Spinal cord (tissue), 10 donors: ENCODE results near the gene TLR10. TPM values are rescaled to one million over a fixed set of nuclear protein-coding genes. Genes with fewer than 3 reads are reported as not detected.
"Not testable (repeated sequence)": the region's sequence is repeated elsewhere in the genome, so short reads cannot be mapped to it uniquely, and the experiment has no call there.

Source experiments
- DNase-seq, 6 donors: peaks; one replicate each; pipeline versions ENCODE4 v3.0.0 to v3.0.0-alpha.2; 2013 to 2015; ENCODE audit warnings: low spot score in 6 of 6, low read depth in 4 of 6
- H3K27ac ChIP-seq: one replicate; pipeline ENCODE4 v1.5.1; 2013; ENCODE audit warnings: low read depth, low read length, control low read depth
- H3K27me3 ChIP-seq: one replicate; pipeline ENCODE4 v1.6.1; 2013; ENCODE audit warnings: low read length; ENCODE audit not compliant: control insufficient read depth, insufficient read depth
- H3K36me3 ChIP-seq: one replicate; pipeline ENCODE4 v1.6.1; 2013; ENCODE audit warnings: low read length; ENCODE audit not compliant: control insufficient read depth, insufficient read depth
- H3K4me1 ChIP-seq: one replicate; pipeline ENCODE4 v1.6.1; 2013; ENCODE audit warnings: low read length; ENCODE audit not compliant: control insufficient read depth, insufficient read depth
- H3K4me3 ChIP-seq: one replicate; pipeline ENCODE4 v1.5.1; 2013; ENCODE audit warnings: low read depth, low read length, control low read depth
- H3K9me3 ChIP-seq: one replicate; pipeline ENCODE4 v1.6.1; 2013; ENCODE audit warnings: low read length; ENCODE audit not compliant: control insufficient read depth, insufficient read depth
- WGBS: methylation state at CpG from one replicate; pipeline ENCODE4 v1.1.5; 2013; ENCODE audit warnings: missing lambda C conversion rate; ENCODE audit not compliant: insufficient coverage; 5-methylcytosine and 5-hydroxymethylcytosine counted together
- polyA plus RNA-seq, 2 donors: library from polyadenylated mRNA; unstranded; fragments of 120-200 nt; gene quantifications; one replicate each; pipeline ENCODE4 v1.2.1, GENCODE V29; 2013; ENCODE audit not compliant: insufficient read length in 2 of 2
- total RNA-seq, 2 donors: library from RNA; depleted of rRNA in 1 of 2; stranded (reverse); fragments of 120-200 nt in 1 of 2; fragments of >200 nt in 1 of 2; gene quantifications; one replicate each; pipeline versions ENCODE4 v1.2.3 to v1.2.4, GENCODE V29; 2013 to 2014
- donor health status: healthy.

The TLR10 gene
- total and polyA plus RNA-seq, 4 donors: 1.9 to 5.4 (median 3.7) TPM

- Histone ChIP-seq H3K27me3 (no peaks in the 10 kb centered on the region), H3K36me3 (no peaks in the 10 kb centered on the region), H3K9me3 (no peaks in the 10 kb centered on the region), H3K27ac (no peak overlapping the region), H3K4me3 (no peak overlapping the region), H3K4me1 (no peaks in the 10 kb centered on the region)
- 60% methylated on average over 1 of the region's 5 CpGs for WGBS
- DNase-seq: no peak
Observed at GRCh38 chr4:38818441-38818976, 35.7 kb upstream of the TLR10 start.

- no peaks in the 10 kb centered on the region for H3K9me3 ChIP-seq
- no peaks in the 10 kb centered on the region for H3K4me1 ChIP-seq
- whole genome bisulfite sequencing: 63% methylated on average over 2 of the region's 3 CpGs
- H3K36me3 ChIP-seq: no peaks in the 10 kb centered on the region
- no peak overlapping the region for H3K4me3 ChIP-seq
- no peak overlapping the region for H3K27ac ChIP-seq
- DNase-seq: peak in 1 of 6 donors; percentile 10
- no peaks in the 10 kb centered on the region for H3K27me3 ChIP-seq
Observed at GRCh38 chr4:38815885-38816782, 33.3 kb upstream of the TLR10 start.

GRCh38 chr4:38814386-38814785, 31.6 kb upstream of the TLR10 start:
- Histone ChIP-seq H3K27me3 (no peaks in the 10 kb centered on the region), H3K9me3 (no peaks in the 10 kb centered on the region), H3K36me3 (no peaks in the 10 kb centered on the region), H3K4me3 (no peak overlapping the region), H3K4me1 (no peaks in the 10 kb centered on the region), H3K27ac (no peak overlapping the region)
- WGBS: no CpG with 5 or more reads among the region's 3 CpGs
- no peak for DNase-seq

GRCh38 chr4:38811297-38811696, 28.5 kb upstream of the TLR10 start:
- 50% methylated on average over 3 of the region's 6 CpGs for WGBS
- no peaks in the 10 kb centered on the region for H3K9me3 ChIP-seq

GRCh38 chr4:38807462-38807861, 24.7 kb upstream of the TLR10 start:
- 95% methylated on average over 7 of the region's 29 CpGs for WGBS
- H3K4me3 ChIP-seq, DNase-seq, H3K9me3 ChIP-seq, H3K36me3 ChIP-seq, H3K4me1 ChIP-seq, H3K27me3 ChIP-seq, H3K27ac ChIP-seq: not testable (repeated sequence)

More at GRCh38 chr4:38811297-38811696, 28.5 kb upstream of the TLR10 start:
- DNase-seq: no peak
- no peaks in the 10 kb centered on the region for H3K4me1 ChIP-seq
- H3K4me3 ChIP-seq: no peak overlapping the region
- no peak overlapping the region for H3K27ac ChIP-seq
- H3K27me3 ChIP-seq: no peaks in the 10 kb centered on the region
- no peaks in the 10 kb centered on the region for H3K36me3 ChIP-seq

GRCh38 chr4:38806251-38806650, 23.5 kb upstream of the TLR10 start:
- H3K9me3 ChIP-seq, H3K27ac ChIP-seq, H3K36me3 ChIP-seq, DNase-seq, H3K4me1 ChIP-seq, H3K27me3 ChIP-seq, H3K4me3 ChIP-seq: not testable (repeated sequence)
- WGBS: 80% methylated on average over 5 of the region's 9 CpGs

GRCh38 chr4:38805530-38806145, 22.8 kb upstream of the TLR10 start:
- 75% methylated on average over 1 of the region's 5 CpGs for WGBS
- H3K36me3 ChIP-seq: no peaks in the 10 kb centered on the region
- H3K27me3 ChIP-seq: no peaks in the 10 kb centered on the region
- H3K9me3 ChIP-seq: peaks cover 6% of the 10 kb centered on the region
- DNase-seq: no peak
- no peaks in the 10 kb centered on the region for H3K4me1 ChIP-seq
- H3K27ac ChIP-seq: no peak overlapping the region
- H3K4me3 ChIP-seq: no peak overlapping the region

GRCh38 chr4:38804654-38805295, 22.0 kb upstream of the TLR10 start, which contains the start of gene TLR1:
Gene TLR1, minus strand, starts transcription at chr4:38804791. Its CDS starts 5,960 bp downstream, at chr4:38798831.
- H3K27ac ChIP-seq: peak within 1 kb of the TSS; percentile 59
- peak in 4 of 6 donors; percentile 13 to 74 (median 45) for DNase-seq

GRCh38 chr4:38803833-38804653, 21.3 kb upstream of the TLR10 start:
- no peaks in the 10 kb centered on the region for H3K36me3 ChIP-seq
- 33% methylated on average over 1 of the region's 6 CpGs for WGBS
- H3K27me3 ChIP-seq: no peaks in the 10 kb centered on the region
- peak overlapping the region; percentile 59 for H3K27ac ChIP-seq
- peaks cover 6% of the 10 kb centered on the region for H3K9me3 ChIP-seq
- H3K4me3 ChIP-seq: peak overlapping the region; percentile 14
- H3K4me1 ChIP-seq: no peaks in the 10 kb centered on the region
- peak in 1 of 6 donors; percentile 8 for DNase-seq

More at GRCh38 chr4:38804654-38805295, 22.0 kb upstream of the TLR10 start, which contains the start of gene TLR1:
- no peaks in the 10 kb centered on the region for H3K36me3 ChIP-seq
- no peaks in the 10 kb centered on the region for H3K4me1 ChIP-seq
- H3K4me3 ChIP-seq: peak within 1 kb of the TSS; percentile 14
- peaks cover 6% of the 10 kb centered on the region for H3K9me3 ChIP-seq
- WGBS: 60% methylated on average over 1 of the region's 7 CpGs
- H3K27me3 ChIP-seq: no peaks in the 10 kb centered on the region
